Brain microvascular endothelial cell (primary cell): ENCODE results near the gene SMIM45.

Source experiments
- DNase-seq: peaks from one replicate; pipeline ENCODE4 v3.0.0-alpha.2; 2020
- H3K27ac ChIP-seq: fragments of 250-450 bp; sonication (Bioruptor Pico); 2 replicates; pipeline ENCODE4 v1.5.1; 2020; ENCODE audit warnings: mild to moderate bottlenecking, moderate library complexity
- H3K27me3 ChIP-seq: fragments of 250-450 bp; sonication (Bioruptor Pico); replicated peaks from 2 replicates; pipeline ENCODE4 v1.5.1; 2020; ENCODE audit warnings: mild to moderate bottlenecking
- H3K36me3 ChIP-seq: fragments of 250-450 bp; sonication (Bioruptor Pico); replicated peaks from 2 replicates; pipeline ENCODE4 v1.5.1; 2020; ENCODE audit warnings: mild to moderate bottlenecking
- H3K4me3 ChIP-seq: 2 replicates; pipeline ENCODE4 v1.5.1; 2011; ENCODE audit warnings: low read depth, mild to moderate bottlenecking, control low read depth, low read length, moderate library complexity
- in situ Hi-C: cut with HindIII; loops from 2 replicates; pipeline ENCODE4 v1.10.0; 2017; ENCODE audit warnings: low sequenced_read_pairs, low pct_ligation_motif_present
- TF ChIP-seq, protein P1 (sequence below): IDR thresholded peaks from 2 replicates; pipeline ENCODE4 v1.5.1; 2011; ENCODE audit warnings: low read depth, mild to moderate bottlenecking, moderate library complexity, low read length, control low read depth, inconsistent platforms; ENCODE audit errors: missing control alignments

SMIM45 gene

DNA sequence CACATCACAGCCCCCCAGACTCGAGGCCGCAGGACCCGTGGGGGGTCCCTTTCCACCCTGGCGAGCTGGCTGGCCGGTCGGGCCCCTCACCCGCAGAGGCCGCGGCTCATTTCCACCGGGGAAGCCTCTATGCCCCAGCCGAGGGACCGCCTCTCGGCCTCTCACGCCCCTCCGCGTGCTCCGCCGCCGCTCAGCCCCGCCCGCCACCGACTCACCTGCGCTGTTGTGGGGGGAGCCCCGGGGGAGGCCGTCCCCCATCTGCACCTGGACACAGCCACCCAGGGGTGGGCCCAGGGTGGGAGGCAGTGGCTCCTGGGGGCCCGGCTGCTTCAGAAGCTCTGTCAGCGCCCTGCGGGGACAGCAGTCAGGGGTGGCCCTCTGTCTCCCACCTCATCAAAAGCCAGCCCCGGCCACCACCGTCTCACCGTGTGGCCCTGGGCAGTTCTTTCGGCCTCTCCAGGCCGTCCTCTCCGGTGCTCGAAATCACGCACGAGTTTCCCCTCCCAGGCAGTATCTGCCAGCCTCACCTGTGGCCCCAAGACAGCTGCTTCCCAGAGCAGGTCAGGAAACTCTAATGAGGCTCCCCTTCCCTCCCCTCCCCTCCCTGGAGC, 40.8 kb upstream of the SMIM45 start:
- no peak overlapping the region for H3K27ac ChIP-seq
- DNase-seq: no peak
- in situ Hi-C loops: no loop called here
- TF ChIP-seq, protein P1, sequence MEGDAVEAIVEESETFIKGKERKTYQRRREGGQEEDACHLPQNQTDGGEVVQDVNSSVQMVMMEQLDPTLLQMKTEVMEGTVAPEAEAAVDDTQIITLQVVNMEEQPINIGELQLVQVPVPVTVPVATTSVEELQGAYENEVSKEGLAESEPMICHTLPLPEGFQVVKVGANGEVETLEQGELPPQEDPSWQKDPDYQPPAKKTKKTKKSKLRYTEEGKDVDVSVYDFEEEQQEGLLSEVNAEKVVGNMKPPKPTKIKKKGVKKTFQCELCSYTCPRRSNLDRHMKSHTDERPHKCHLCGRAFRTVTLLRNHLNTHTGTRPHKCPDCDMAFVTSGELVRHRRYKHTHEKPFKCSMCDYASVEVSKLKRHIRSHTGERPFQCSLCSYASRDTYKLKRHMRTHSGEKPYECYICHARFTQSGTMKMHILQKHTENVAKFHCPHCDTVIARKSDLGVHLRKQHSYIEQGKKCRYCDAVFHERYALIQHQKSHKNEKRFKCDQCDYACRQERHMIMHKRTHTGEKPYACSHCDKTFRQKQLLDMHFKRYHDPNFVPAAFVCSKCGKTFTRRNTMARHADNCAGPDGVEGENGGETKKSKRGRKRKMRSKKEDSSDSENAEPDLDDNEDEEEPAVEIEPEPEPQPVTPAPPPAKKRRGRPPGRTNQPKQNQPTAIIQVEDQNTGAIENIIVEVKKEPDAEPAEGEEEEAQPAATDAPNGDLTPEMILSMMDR: no peak
- no peaks in the 10 kb centered on the region for H3K36me3 ChIP-seq
- H3K4me3 ChIP-seq: no peak overlapping the region
- peaks cover 63% of the 10 kb centered on the region for H3K27me3 ChIP-seq

DNA sequence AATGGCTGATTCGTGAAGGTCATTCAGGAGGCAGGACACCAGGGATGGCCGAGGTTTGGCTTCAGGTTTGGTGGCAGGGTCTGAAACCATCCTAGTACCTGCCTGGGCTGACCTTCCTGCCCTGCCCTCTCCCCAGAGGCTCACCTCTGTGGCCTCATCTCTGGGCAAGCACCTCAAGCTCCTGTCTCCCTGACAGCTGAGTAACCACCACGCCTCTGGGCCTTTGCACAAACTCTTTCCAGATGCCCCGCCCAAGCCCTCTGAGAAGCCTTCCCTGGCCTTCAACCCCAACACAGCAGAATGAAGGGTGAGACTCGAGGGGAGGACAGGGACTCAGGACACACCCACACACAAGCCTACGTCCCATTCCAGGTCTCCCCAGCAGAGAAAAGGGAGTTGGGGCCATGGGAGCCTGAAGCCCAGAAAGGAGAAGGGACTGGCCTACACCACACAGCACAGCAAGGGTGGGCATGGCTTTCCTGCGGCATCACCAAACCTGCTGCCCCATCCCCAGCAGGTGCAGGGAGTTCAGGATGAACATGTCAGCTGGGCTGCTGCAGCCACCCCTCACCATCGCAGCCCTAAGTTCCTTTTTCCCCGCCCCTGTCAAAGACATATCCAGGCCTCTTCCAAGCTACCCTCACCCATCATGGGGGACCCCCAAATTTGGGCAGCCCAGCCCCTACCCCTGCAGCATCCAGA, 39.5 kb upstream of the SMIM45 start:
- H3K27ac ChIP-seq: no peak overlapping the region
- TF ChIP-seq, protein P1: no peak
- no peak for DNase-seq
- peaks cover 69% of the 10 kb centered on the region for H3K27me3 ChIP-seq
- in situ Hi-C loops: no loop called here
- no peak overlapping the region for H3K4me3 ChIP-seq
- H3K36me3 ChIP-seq: no peaks in the 10 kb centered on the region

DNA sequence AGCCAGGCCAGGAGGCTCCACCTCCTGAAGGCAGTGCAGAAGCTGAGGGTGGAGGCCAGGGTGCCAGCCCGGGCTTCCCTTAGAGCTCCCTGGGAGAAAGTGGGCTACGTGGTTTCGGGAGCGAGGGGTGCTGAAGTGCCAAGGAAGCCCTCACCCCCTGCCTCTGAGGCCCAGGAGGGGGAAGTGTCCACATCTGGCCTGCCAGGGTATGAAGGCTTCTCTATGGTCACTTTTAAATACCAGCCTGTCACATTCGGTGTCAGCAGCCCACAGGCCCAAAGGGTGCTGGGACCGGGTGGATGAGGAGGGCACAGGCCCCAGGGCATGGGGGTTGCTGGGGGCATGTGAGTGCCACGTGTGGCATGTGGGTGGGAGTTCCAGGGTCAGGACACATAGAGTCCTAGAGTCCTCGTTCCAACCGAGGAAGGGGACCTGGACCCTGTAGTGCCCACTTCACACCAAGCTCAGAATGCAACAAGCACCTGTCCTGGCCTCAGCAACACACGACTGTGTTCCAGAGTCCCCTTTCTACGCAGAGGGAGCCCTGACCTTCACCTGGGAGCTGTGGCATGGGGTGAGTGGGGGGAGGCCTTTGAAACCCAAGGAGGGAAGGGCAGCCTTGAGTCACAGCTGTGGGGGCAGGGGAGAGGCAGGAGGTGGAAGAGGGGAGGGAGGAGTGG, 38.8 kb upstream of the SMIM45 start:
- TF ChIP-seq, protein P1: no peak
- in situ Hi-C loops: no loop called here
- DNase-seq: no peak
- Histone ChIP-seq H3K4me3 (no peak overlapping the region), H3K36me3 (no peaks in the 10 kb centered on the region), H3K27me3 (peaks cover 69% of the 10 kb centered on the region), H3K27ac (no peak overlapping the region)

DNA sequence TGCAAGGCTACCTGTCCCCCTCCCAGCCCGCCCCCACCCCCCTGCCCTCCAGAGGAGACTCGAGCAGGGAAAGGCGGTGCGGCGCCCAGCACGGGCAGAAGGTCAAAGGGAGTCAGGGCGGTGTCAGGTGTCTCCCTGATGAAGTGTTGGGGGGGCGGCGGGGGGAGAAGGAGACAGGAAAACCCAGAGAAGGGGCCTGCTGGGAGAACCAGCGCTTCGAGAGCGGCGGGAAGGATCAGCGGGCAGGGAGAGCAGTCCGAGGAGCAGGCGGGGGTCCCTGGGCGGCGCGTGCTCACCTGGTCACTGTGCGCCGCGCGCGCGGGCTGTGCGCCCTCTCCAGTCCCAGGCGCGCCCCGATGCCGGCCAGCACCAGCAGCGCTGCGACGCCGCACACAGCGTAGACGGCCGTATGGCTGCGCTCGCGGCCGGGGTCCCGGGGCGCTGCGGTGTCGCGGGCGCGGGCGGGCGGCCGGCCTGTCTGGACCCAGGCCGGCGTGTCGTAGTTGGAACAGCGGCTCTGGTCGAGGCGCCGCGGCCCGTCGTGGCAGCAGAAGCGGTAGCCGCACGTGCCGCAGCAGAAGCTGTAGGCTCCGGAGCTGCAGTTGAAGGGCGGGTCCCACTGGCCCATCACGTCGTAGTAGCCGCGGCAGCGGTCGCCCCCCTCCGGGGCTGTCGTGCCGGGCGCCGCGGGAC, 38.0 kb upstream of the SMIM45 start:
- no peak overlapping the region for H3K4me3 ChIP-seq
- no peak for DNase-seq
- TF ChIP-seq, protein P1: no peak
- H3K27me3 ChIP-seq: peaks cover 69% of the 10 kb centered on the region
- H3K27ac ChIP-seq: no peak overlapping the region
- no peaks in the 10 kb centered on the region for H3K36me3 ChIP-seq
- in situ Hi-C loops: no loop called here

DNA sequence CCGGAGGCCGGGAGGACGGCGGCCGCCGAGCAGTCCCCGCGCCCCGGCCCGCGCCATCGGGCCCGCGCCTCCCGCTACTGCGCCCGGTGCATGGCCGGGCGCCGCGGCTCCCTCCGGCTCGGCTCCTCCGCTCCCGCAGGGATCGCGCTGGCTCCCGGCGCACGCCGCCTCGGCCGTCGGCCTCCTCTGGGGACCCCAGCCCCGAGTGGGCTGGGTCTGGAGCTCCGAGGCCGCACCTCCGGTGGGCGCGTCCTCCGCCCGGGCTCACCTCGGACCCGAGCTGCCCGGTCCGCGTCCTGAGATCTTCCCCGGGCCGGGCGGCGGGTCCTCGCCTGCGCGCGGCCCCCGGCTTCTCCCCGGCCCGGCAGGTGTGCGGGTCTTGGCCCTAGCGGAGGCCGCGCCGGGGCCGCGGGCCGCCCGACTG, 37.3 kb upstream of the SMIM45 start:
- H3K27ac ChIP-seq: no peak overlapping the region
- no peak overlapping the region for H3K4me3 ChIP-seq
- peaks cover 67% of the 10 kb centered on the region for H3K27me3 ChIP-seq

More for the DNA sequence above, 37.3 kb upstream of the SMIM45 start:
- no peak for DNase-seq
- TF ChIP-seq, protein P1: no peak
- no peaks in the 10 kb centered on the region for H3K36me3 ChIP-seq
- in situ Hi-C loops: no loop called here
